Thyroid gland (tissue), 4 donors: ENCODE measurements around the gene ASCC1.

Experiments used
- POLR2A ChIP-seq, 2 donors: fragments of 450-650 bp; IDR thresholded peaks; one replicate each; pipeline ENCODE4 v1.6.1; 2017; ENCODE audit warnings: antibody characterized with exemption in 2 of 2, mild to moderate bottlenecking in 2 of 2, moderate library complexity in 1 of 2
- TF ChIP-seq, protein P1 (sequence below), 6 experiments: fragments of 200-600 bp in 3 of 6; fragments of 450-650 bp in 3 of 6; sonication (generic) in 3 of 6; IDR thresholded peaks; one replicate each; pipeline ENCODE4 v1.5.1; 2016 to 2019; ENCODE audit warnings: antibody characterized with exemption in 6 of 6, mild to moderate bottlenecking in 2 of 6, inconsistent platforms in 1 of 6, moderate library complexity in 1 of 6

- no peak for TF ChIP-seq POLR2A (IDR thresholded peaks at IDR 0.05)
- TF ChIP-seq, protein P1, sequence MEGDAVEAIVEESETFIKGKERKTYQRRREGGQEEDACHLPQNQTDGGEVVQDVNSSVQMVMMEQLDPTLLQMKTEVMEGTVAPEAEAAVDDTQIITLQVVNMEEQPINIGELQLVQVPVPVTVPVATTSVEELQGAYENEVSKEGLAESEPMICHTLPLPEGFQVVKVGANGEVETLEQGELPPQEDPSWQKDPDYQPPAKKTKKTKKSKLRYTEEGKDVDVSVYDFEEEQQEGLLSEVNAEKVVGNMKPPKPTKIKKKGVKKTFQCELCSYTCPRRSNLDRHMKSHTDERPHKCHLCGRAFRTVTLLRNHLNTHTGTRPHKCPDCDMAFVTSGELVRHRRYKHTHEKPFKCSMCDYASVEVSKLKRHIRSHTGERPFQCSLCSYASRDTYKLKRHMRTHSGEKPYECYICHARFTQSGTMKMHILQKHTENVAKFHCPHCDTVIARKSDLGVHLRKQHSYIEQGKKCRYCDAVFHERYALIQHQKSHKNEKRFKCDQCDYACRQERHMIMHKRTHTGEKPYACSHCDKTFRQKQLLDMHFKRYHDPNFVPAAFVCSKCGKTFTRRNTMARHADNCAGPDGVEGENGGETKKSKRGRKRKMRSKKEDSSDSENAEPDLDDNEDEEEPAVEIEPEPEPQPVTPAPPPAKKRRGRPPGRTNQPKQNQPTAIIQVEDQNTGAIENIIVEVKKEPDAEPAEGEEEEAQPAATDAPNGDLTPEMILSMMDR (IDR thresholded peaks at IDR 0.05) = no peak
These were observed 28.5 kb upstream of the ASCC1 start for GRCh38 chr10:72244573-72245038.
